Lower leg skin (tissue), 4 donors: Measurements from ENCODE around the gene SLIT3. TPM values are rescaled to one million over a fixed set of nuclear protein-coding genes. Genes with fewer than 3 reads are reported as not detected.
A peak's percentile ranks its signal among the peaks of the same experiment; 100 is the strongest.

Source experiments
- DNase-seq, 2 donors: peaks; one replicate each; pipeline ENCODE4 v3.0.0-alpha.2; 2019; ENCODE audit warnings: low spot score in 2 of 2
- H3K4me3 ChIP-seq: fragments of 200-600 bp; sonication (generic); 2 replicates; pipeline ENCODE4 v1.5.1; 2017; ENCODE audit warnings: mild to moderate bottlenecking, low read depth; ENCODE audit not compliant: poor library complexity, severe bottlenecking
- CTCF ChIP-seq, 3 donors: fragments of 450-650 bp; IDR thresholded peaks; one replicate each; pipeline ENCODE4 v1.5.1; 2016; ENCODE audit warnings: antibody characterized with exemption in 3 of 3, mild to moderate bottlenecking in 3 of 3, moderate library complexity in 2 of 3
- POLR2A ChIP-seq, 2 donors: fragments of 450-650 bp; IDR thresholded peaks; one replicate each; pipeline ENCODE4 v1.6.1; 2016 to 2017; ENCODE audit warnings: antibody characterized with exemption in 2 of 2, mild to moderate bottlenecking in 1 of 2, moderate library complexity in 1 of 2
- WGBS, 2 donors: methylation state at CpG; one replicate each; pipeline ENCODE4 v1.1.5; 2018; 5-methylcytosine and 5-hydroxymethylcytosine counted together
- intact Hi-C: fragments of 100-400 bp; cut with DNase I; formaldehyde crosslinking; loops from one replicate; pipeline ENCODE4 v1.15.0; 2023; ENCODE audit warnings: low total_unique reads
- total RNA-seq, 4 donors: library from RNA; depleted of rRNA; stranded (reverse); fragments of >200 nt; gene quantifications; one replicate each; pipeline ENCODE4 v1.1.0, GENCODE V29; 2016

The SLIT3 gene
- total RNA-seq, 4 donors from 2014 or later, result 12.4 to 66.0 (median 22.8) TPM

- DNase-seq, result peak in 1 of 2 donors; percentile 75
- intact Hi-C loops, result no loop called here
- no peak overlapping the region for H3K4me3 ChIP-seq
- TF ChIP-seq POLR2A (IDR thresholded peaks at IDR 0.05) (no peak), CTCF (IDR thresholded peaks at IDR 0.05) (no peak)
- WGBS, 2 donors, result 71 to 81% methylated on average over 8 of the region's 8 CpGs
Observed at GRCh38 chr5:169085636-169086035, 215.3 kb downstream of the SLIT3 start.

DNA sequence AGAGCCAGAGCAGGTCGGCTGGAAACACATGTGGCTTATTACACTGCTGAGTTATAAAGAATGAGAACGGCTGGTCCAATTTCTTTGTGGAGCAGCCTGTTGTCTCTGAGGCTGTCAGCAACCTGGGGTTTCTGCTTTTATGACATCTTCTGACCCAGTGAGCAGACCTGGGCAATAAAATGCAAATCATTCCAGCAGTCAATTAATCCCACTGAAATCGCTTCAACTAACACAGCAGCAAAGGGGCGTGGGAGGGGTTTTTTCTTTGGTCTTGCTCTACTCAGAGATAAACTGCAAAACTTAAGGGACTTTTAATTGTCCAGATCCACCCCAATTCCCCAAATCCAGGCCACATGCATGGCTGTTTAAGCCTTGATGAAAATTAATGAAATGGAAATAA lies 215.7 kb downstream of the SLIT3 start:
- WGBS, 2 donors, result 80 to 82% methylated on average over 4 of the region's 4 CpGs
- TF ChIP-seq CTCF (IDR thresholded peaks at IDR 0.05) (no peak), POLR2A (IDR thresholded peaks at IDR 0.05) (no peak)
- intact Hi-C loops, result no loop called here
- DNase-seq, result peak in 1 of 2 donors; percentile 21
- no peak overlapping the region for H3K4me3 ChIP-seq

DNA sequence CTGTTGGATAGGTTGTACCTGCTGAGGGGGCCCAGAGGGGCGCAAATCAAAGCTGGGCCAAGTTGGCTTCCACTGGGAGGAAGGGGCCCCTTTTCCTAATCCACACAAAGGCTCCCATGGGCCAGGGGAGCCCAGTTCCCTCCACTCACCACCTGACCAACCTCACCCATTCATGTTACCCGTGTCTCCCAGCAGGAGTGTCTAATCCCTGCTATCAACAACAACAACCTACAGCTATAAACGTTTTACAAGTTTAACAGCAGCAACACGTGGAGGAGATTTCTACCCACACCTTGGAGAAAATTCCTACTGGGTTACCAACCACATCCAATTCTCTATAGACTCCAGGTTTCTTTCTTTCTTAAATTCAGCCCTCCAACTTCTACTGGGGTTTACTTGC lies 216.2 kb downstream of the SLIT3 start:
- intact Hi-C loops, result no loop called here
- no peak for DNase-seq
- TF ChIP-seq CTCF (IDR thresholded peaks at IDR 0.05) (no peak), POLR2A (IDR thresholded peaks at IDR 0.05) (no peak)
- 65 to 73% methylated on average over 4 of the region's 4 CpGs for WGBS, 2 donors
- no peak overlapping the region for H3K4me3 ChIP-seq

DNA sequence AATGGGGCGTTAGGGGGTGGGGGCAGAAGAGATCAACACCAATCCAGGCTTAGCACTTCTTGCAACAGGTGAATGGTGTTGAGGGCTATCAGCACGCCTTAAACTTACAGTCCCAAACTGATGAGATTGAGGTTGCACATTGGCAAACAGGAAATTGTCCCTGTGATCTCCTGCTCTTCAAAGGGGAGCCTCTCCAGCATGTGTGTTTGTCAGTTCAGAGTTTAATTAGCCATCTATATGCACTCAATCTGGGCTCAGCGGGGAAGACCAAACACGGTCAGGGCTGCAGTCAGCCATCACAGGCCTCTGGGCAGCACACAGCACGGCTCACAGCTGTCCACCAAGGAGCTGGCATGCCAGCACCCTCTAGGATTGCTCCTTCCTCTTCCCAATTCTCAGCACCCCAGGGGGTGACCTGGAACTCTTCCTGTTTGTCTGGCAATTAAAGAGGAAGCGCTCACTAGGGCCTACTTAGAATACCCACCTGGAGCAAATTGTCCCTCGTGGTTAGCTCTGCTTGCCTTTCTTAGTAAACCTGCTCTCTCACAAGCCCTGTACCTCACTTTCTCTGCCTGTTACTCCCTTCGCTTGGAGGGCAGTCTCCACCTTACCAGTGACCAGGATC lies 217.4 kb downstream of the SLIT3 start:
- peak in 1 of 2 donors; percentile 54 for DNase-seq
- no peak for TF ChIP-seq CTCF (IDR thresholded peaks at IDR 0.05)
- no peak for TF ChIP-seq POLR2A (IDR thresholded peaks at IDR 0.05)
- WGBS, 2 donors, result 77 to 89% methylated on average over 8 of the region's 8 CpGs
- intact Hi-C loops, result no loop called here
- no peak overlapping the region for H3K4me3 ChIP-seq

GRCh38 chr5:169081000-169081724 lies 219.8 kb downstream of the SLIT3 start:
- no peak overlapping the region for H3K4me3 ChIP-seq
- TF ChIP-seq POLR2A (IDR thresholded peaks at IDR 0.05) (no peak), CTCF (IDR thresholded peaks at IDR 0.05) (no peak)
- intact Hi-C loops, result no loop called here
- 75 to 88% methylated on average over 9 of the region's 9 CpGs for WGBS, 2 donors
- DNase-seq, result peak in 1 of 2 donors; percentile 70
